ENCODE results near the gene FAM184A. TPM values are rescaled to one million over a fixed set of nuclear protein-coding genes. Genes with fewer than 3 reads are reported as not detected.
"Not testable (repeated sequence)": the region's sequence is repeated elsewhere in the genome, so short reads cannot be mapped to it uniquely, and the experiment has no call there.

FAM184A gene
- total RNA-seq, 2 experiments from 2014 or later, result 3.7 to 6.0 TPM

DNA sequence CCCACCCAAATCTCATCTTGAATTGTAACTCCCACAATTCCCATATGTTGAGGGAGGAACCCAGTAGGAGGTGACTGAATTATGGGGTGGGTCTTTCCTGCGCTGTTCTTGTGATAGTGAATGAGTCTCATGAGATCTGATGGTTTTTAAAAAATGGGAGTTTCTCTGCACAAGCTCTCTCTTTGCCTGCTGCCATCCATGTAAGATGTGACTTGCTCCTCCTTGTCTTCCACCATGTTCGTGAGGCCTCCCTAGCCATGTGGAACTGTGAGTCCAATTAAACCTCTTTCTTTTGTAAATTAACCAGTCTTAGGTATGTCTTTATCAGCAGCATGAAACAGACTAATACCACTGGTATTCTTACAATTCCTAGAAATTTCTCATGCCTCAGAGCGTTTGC is 69.2 kb downstream of the FAM184A start:
- CTCF ChIA-PET; H3K9me3 Mint-ChIP-seq (ENCODE audit: low read depth); H3K36me3 Mint-ChIP-seq; ATAC-seq; H3K4me3 Mint-ChIP-seq; H3K27ac Mint-ChIP-seq; DNase-seq; H3K4me1 Mint-ChIP-seq; H3K27me3 Mint-ChIP-seq: not testable (repeated sequence)

DNA sequence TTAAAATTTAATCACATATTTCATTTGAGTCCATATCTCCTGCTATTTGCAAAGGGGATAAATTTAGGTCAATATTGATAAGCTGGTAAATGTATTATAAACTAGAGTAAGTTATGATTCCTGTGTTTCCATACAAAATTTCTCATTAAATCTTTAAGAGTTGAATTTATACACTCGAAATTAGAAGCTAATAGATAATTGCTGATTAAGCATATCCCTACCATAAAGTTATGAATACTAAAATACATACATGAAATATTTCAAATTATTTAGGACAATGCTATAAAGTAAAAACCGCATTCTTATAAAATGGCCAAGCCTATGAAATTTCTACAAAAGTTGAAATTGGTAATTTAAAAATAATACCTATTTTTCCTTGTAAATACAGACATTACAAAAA is 71.5 kb downstream of the FAM184A start:
- ATAC-seq (no peak), DNase-seq (no peak)
- CTCF ChIA-PET, result no interaction called here
- H3K9me3 Mint-ChIP-seq (ENCODE audit: low read depth), result no peaks in the 10 kb centered on the region
- H3K27me3 Mint-ChIP-seq, result no peaks in the 10 kb centered on the region
- H3K36me3 Mint-ChIP-seq, result peaks cover 5% of the 10 kb centered on the region
- H3K27ac Mint-ChIP-seq, result no peak overlapping the region
- H3K4me3 Mint-ChIP-seq, result no peak overlapping the region
- H3K4me1 Mint-ChIP-seq, result no peaks in the 10 kb centered on the region

DNA sequence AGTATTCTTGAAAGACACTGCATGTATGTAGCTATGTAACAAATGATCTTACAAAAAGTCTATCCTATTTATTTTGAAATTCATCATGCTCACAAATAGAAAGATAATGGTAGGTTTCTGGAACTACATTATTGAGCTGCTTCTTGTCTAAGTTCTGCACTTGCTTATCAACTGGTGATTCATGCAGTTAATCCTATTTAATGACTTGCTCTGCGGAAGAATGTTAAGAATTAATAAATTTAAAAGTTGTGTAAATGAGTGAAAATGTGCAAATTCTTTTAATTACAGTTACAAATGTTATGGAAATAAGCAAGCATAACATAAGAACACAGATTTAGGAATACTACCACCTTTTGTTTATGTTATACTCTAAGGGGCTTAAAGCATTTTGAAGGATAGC is 76.4 kb downstream of the FAM184A start:
- H3K9me3 Mint-ChIP-seq (ENCODE audit: low read depth), result no peaks in the 10 kb centered on the region
- ATAC-seq (no peak), DNase-seq (no peak)
- no peaks in the 10 kb centered on the region for H3K27me3 Mint-ChIP-seq
- H3K36me3 Mint-ChIP-seq, result no peaks in the 10 kb centered on the region
- no peak overlapping the region for H3K27ac Mint-ChIP-seq
- CTCF ChIA-PET, result no interaction called here
- H3K4me1 Mint-ChIP-seq, result no peaks in the 10 kb centered on the region
- no peak overlapping the region for H3K4me3 Mint-ChIP-seq

GRCh38 chr6:118999494-119000040 is 78.9 kb downstream of the FAM184A start:
- no peak for DNase-seq
- no peaks in the 10 kb centered on the region for H3K9me3 Mint-ChIP-seq (ENCODE audit: low read depth)
- H3K4me3 Mint-ChIP-seq, result no peak overlapping the region
- no peak overlapping the region for H3K27ac Mint-ChIP-seq
- H3K4me1 Mint-ChIP-seq, result no peaks in the 10 kb centered on the region
- H3K27me3 Mint-ChIP-seq, result no peaks in the 10 kb centered on the region
- no peaks in the 10 kb centered on the region for H3K36me3 Mint-ChIP-seq
- CTCF ChIA-PET, result no interaction called here
- no peak for ATAC-seq

DNA sequence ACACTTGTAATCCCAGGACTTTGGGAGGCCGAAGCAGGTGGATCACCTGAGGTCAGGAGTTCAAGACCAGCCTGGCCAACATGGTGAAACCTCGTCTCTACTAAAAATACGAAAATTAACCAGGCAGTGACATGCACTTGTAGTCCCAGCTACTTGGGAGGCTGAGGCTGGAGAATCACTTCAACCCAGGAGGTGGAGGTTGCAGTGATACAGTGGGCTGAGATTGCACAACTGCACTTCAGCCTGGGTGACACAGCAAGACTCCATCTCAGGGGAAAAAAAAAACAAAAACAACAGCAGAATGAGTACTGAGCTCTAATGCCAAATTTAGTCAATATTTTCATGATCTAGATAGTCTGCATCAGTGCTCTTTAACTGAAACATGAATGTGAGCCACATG is 81.0 kb downstream of the FAM184A start:
- H3K9me3 Mint-ChIP-seq (ENCODE audit: low read depth); CTCF ChIA-PET; H3K4me3 Mint-ChIP-seq; H3K27ac Mint-ChIP-seq; H3K27me3 Mint-ChIP-seq; H3K4me1 Mint-ChIP-seq; DNase-seq; ATAC-seq; H3K36me3 Mint-ChIP-seq: not testable (repeated sequence)

DNA sequence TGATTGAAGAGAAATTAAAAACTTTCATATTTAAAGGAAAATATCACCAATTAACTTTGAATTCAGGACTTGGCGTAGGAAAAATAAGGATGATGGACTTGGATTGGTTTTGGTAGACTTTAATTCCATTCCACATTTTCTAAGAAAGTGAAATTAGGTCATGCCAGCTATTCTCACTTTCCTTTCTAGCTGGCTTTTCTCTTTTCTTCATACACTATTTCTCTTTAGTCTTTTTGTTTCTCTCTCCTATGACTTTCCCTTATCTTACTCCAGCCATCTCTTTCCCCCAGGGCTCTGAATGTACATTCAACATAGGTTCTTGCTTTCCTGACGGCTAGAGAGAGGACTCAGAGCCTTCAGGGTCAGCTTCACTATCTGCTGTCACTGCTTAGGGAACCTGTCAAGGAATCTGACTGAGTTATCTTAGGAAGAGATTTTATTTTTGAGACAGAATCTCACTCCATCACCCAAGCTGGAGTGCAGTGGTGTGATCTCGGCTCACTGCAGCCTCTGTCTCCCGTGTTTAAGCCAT is 82.1 kb downstream of the FAM184A start:
- ATAC-seq (no peak), DNase-seq (no peak)
- no peaks in the 10 kb centered on the region for H3K9me3 Mint-ChIP-seq (ENCODE audit: low read depth)
- no peaks in the 10 kb centered on the region for H3K36me3 Mint-ChIP-seq
- no peak overlapping the region for H3K27ac Mint-ChIP-seq
- H3K4me3 Mint-ChIP-seq, result no peak overlapping the region
- H3K4me1 Mint-ChIP-seq, result no peaks in the 10 kb centered on the region
- no peaks in the 10 kb centered on the region for H3K27me3 Mint-ChIP-seq
- CTCF ChIA-PET, result interaction anchor here (1.1 kb wide), 1 partner anchor 114 kb away, joined by 4 read pairs; no protein-coding TSS in a partner anchor

- CTCF ChIA-PET, result interaction anchor here (0.5 kb wide), 1 partner anchor 144 kb away, joined by 3 read pairs; no protein-coding TSS in a partner anchor
These were observed 84.6 kb downstream of the FAM184A start for GRCh38 chr6:118993803-118994251.

DNA sequence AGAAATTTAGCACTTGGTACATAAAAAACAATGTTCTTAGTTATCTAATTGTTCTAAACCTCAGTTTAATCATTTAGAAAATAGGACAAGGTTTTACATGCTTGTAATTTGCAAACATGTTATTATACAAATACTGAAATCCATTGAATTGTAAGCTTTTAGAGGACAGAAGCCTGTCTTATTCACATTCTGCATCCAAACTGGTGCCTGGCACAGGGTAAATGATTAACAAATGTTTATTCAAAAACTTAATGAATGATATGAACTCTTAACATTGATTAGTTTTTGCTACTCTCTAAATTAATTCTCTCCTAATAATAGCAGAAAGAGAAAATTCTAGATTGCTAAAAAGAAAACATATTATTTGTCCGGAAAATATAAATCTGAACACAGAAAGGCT is 85.1 kb downstream of the FAM184A start:
- Mint-ChIP-seq H3K27ac (no peak overlapping the region), H3K36me3 (no peaks in the 10 kb centered on the region), H3K27me3 (no peaks in the 10 kb centered on the region), H3K9me3 (ENCODE audit: low read depth) (no peaks in the 10 kb centered on the region), H3K4me3 (no peak overlapping the region), H3K4me1 (no peaks in the 10 kb centered on the region)
- DNase-seq, result no peak
- CTCF ChIA-PET, result interaction anchor here (0.5 kb wide), 1 partner anchor 143 kb away, joined by 3 read pairs; no protein-coding TSS in a partner anchor
- no peak for ATAC-seq

More at GRCh38 chr6:118993803-118994251, 84.6 kb downstream of the FAM184A start:
- no peaks in the 10 kb centered on the region for H3K36me3 Mint-ChIP-seq
- H3K27me3 Mint-ChIP-seq, result no peaks in the 10 kb centered on the region
- DNase-seq (no peak), ATAC-seq (no peak)
- H3K4me1 Mint-ChIP-seq, result no peaks in the 10 kb centered on the region
- H3K27ac Mint-ChIP-seq, result no peak overlapping the region
- no peaks in the 10 kb centered on the region for H3K9me3 Mint-ChIP-seq (ENCODE audit: low read depth)
- H3K4me3 Mint-ChIP-seq, result no peak overlapping the region

DNA sequence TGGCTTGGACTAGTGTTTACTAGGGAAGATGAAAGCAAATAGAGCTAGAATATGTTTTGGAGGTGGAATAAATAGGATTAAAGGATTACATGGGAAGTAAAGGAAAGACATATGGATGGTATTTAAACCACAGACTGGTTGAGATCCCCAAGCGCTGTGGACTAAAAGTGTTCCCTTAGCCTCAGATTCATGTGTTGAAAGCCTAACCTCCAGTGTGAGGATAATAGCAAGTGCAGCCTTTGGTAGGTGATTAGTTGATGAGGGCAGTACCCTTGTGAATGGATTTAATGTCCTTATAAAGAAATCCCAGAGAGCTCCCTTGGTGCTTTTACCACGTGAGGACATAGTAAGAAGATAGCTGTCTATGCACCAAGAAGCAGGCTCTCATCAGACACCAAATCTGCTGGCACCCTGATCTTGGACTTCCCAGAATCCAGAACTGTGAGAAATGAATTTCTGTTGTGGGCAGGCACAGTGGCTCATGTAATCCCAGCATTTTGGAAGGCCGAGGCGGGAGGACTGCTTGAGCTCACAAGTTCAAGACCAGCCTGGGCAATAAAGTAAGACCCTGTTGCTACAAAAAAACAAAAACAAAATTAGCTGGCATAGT is 86.2 kb downstream of the FAM184A start:
- CTCF ChIA-PET, result no interaction called here
- Mint-ChIP-seq H3K9me3 (ENCODE audit: low read depth) (no peaks in the 10 kb centered on the region), H3K4me3 (no peak overlapping the region), H3K4me1 (no peaks in the 10 kb centered on the region), H3K36me3 (no peaks in the 10 kb centered on the region), H3K27ac (no peak overlapping the region), H3K27me3 (no peaks in the 10 kb centered on the region)
- ATAC-seq (no peak), DNase-seq (no peak)

GRCh38 chr6:118986312-118986711 is 92.2 kb downstream of the FAM184A start:
- Mint-ChIP-seq H3K4me3 (no peak overlapping the region), H3K4me1 (peaks cover 9% of the 10 kb centered on the region), H3K27ac (no peak overlapping the region), H3K36me3 (no peaks in the 10 kb centered on the region), H3K9me3 (ENCODE audit: low read depth) (no peaks in the 10 kb centered on the region), H3K27me3 (no peaks in the 10 kb centered on the region)
- no peak for DNase-seq
- CTCF ChIA-PET, result no interaction called here
- no peak for ATAC-seq

- Mint-ChIP-seq H3K4me1 (peaks cover 9% of the 10 kb centered on the region), H3K9me3 (ENCODE audit: low read depth) (no peaks in the 10 kb centered on the region), H3K27me3 (no peaks in the 10 kb centered on the region), H3K36me3 (no peaks in the 10 kb centered on the region), H3K27ac (no peak overlapping the region), H3K4me3 (no peak overlapping the region)
- ATAC-seq (no peak), DNase-seq (no peak)
- CTCF ChIA-PET, result no interaction called here
These were observed 93.2 kb downstream of the FAM184A start for GRCh38 chr6:118985123-118985830.

DNA sequence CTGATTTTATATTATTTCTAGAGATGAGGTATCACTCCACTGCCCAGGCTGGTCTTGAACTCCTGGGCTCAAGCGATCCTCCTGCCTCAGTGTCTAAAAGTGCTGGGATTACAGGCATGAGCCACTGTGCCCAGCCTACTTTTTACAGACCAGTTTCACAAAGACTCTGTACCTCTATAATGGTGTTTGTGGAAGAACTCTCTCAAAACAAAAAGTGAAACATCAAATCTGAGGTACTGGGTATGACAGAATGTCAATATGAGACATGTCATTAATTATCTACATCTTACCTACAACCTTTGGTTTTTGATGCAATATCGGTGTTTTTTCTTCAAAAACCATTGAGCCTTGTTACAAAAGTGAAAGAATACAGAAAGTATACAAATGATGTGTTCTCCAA is 94.1 kb downstream of the FAM184A start:
- Mint-ChIP-seq H3K4me1 (peaks cover 9% of the 10 kb centered on the region), H3K9me3 (ENCODE audit: low read depth) (no peaks in the 10 kb centered on the region), H3K27me3 (no peaks in the 10 kb centered on the region), H3K36me3 (peaks cover 1% of the 10 kb centered on the region), H3K27ac (no peak overlapping the region), H3K4me3 (no peak overlapping the region)
- DNase-seq, result no peak
- ATAC-seq, result no peak
- CTCF ChIA-PET, result no interaction called here

- H3K4me3 Mint-ChIP-seq, result no peak overlapping the region
- H3K9me3 Mint-ChIP-seq (ENCODE audit: low read depth), result no peaks in the 10 kb centered on the region
- H3K4me1 Mint-ChIP-seq, result peaks cover 9% of the 10 kb centered on the region
- H3K27ac Mint-ChIP-seq, result no peak overlapping the region
- H3K27me3 Mint-ChIP-seq, result no peaks in the 10 kb centered on the region
- no peak for ATAC-seq
- peaks cover 7% of the 10 kb centered on the region for H3K36me3 Mint-ChIP-seq
- CTCF ChIA-PET, result interaction anchor here (0.9 kb wide), 1 partner anchor 11 kb away, joined by 3 read pairs; no protein-coding TSS in a partner anchor
- no peak for DNase-seq
These were observed 95.9 kb downstream of the FAM184A start for GRCh38 chr6:118982575-118982911.
